ENCODE results near the gene RAB15. TPM values are rescaled to one million over a fixed set of nuclear protein-coding genes. Genes with fewer than 3 reads are reported as not detected.

The RAB15 gene
- 1.1 and 3.5 TPM in 2 replicates for total RNA-seq (ENCODE audit: low replicate concordance)

DNA sequence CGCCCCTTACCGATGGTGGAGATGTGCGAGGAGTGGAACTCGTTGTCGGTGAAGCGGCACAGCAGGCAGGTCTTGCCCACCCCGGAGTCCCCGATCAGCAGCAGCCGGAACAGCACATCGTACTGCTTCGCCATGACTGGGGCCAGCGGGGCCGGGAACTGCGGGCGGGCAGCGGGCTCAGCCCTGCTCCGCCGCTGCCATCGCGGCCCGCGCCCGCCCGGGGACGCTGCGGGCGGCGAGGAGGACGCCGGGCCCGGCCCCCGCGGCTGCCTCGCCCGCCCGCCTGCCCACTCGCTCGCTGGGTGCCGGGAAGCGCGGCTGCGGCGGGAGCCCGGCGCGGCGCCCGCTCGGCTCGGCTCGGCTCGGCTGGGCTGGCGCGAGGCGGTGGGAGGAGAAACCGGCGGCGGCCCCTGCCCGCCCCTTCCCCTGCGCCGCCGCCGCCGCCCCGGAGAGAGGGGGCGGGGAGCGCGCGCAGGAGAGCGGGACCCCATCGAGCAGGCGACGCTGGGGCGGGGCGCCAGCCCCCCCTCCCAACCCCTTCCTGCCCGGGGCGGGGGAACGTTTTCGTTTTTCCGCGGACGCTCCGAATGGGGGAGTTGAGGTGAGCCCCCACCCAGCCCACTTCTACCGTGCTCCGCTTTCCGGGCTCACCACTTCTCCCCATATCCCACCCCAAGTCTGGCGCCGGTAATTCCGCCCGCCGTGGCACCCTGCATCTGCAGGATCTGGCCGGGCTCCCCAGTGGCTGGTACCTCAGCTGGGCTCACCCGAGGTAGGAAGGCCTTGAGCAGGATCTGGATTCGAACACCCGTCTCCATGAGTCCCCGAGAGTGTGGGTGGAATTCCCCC lies at the start of gene RAB15:
RAB15 (minus strand) TSS at position 394 of the 849 bp plus-strand sequence; CDS start at position 134, 260 bp downstream.

GRCh38 chr14:64986648-64987437 lies 14.7 kb upstream of the RAB15 start, which contains the start of gene FNTB:
Gene FNTB (plus strand): TSS chr14:64986895. CDS start chr14:64986954, 59 bp downstream.

DNA sequence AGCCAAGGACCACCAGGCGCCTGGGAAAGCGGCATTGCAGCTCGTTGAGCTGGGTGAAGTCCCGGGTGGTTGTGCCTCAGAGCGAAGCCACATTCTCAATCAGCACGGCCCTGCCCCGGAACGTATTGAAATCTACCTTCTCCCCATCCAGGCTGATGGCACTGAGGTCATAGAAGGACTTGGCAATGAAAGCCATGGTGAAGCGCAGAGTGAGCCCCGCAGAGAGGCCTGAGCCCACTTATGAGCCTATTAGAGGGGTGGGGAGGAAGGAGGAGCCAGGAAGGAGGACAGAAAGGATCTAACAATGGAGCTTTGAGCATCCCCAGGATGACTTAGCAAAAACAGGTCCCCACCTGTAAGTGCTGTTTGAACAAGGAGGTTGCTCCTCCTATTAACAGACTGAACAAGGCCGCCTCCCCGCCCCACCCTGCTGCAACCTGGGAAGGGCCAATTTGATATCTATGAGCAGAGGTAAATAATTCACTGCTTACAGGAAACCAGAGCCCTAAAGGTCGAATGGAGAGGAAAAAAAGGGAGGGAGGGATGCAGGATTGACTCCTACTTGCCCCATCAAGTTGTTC lies 29.5 kb downstream of the RAB15 start, which contains the start of gene GPX2:
GPX2 (minus strand) TSS at position 215 of the 581 bp plus-strand sequence; CDS start at position 196, 19 bp downstream.

DNA sequence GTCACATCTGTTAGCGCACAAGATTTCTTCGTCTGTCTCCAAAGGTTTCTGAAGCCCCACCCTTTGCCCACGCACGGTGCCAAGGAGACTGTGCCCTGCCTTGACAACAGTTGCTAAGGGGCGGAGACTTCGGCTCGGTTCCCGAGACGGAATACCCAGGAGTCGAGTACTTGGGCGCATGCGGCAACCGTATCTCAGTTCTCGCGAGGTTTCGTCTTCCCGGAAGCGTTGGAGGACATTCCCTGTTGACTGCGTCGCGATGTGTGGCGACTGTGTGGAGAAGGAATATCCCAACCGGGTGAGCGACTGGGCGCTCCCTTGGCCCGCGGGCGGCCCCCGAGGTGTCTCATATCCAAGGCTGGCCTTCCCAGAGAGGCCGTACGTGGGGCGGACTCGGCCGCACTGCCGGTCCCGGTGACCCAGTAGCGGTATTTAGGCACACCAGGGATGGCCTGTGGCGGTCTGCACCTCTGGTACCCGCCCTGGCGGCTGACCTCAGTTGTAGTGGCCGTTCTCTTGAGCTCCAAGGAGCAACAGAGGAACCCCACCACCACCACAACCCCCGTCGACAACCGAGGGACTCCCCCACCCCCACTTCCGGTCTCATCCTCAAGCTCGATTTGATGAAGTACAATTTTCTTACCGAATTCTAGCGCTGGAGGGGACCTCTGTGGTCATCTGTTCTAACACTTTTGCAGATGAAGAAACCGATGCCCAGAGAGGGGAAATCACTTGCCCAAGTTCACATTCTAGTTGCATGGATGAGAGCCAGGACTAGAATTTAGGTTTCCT lies 57.7 kb downstream of the RAB15 start, which contains the start of gene CHURC1:
CHURC1 (plus strand) TSS at position 219 of the 792 bp plus-strand sequence; CDS start at position 260, 41 bp downstream.

Other genes starting within 250 kb of the RAB15 start
- gene SPTB, start 92.4 kb downstream of the RAB15 start, total RNA-seq (ENCODE audit: low replicate concordance): 0.15 TPM in 1 of 2 replicates, not detected in the other
- 35.0 and 37.1 TPM in 2 replicates for gene CHURC1, start 57.9 kb downstream of the RAB15 start, total RNA-seq (ENCODE audit: low replicate concordance)
- gene GPX2, start 29.6 kb downstream of the RAB15 start, total RNA-seq (ENCODE audit: low replicate concordance): not detected in 2 replicates
- gene FNTB, start 14.6 kb upstream of the RAB15 start, total RNA-seq (ENCODE audit: low replicate concordance): 3.7 and 10.0 TPM in 2 replicates
- 35.1 and 38.6 TPM in 2 replicates for gene MAX, start 130.2 kb upstream of the RAB15 start, total RNA-seq (ENCODE audit: low replicate concordance)